ENCODE measurements around the gene FER.
"Not testable (repeated sequence)": the region's sequence is repeated elsewhere in the genome, so short reads cannot be mapped to it uniquely, and the experiment has no call there.

GRCh38 chr5:109052216-109052615 lies 304.5 kb downstream of the FER start:
- not testable (repeated sequence) for TF ChIP-seq ZNF770 (CRISPR knock-in tag; IDR thresholded peaks at IDR 0.05); ZNF431 (CRISPR knock-in tag; IDR thresholded peaks at IDR 0.05; ENCODE audit: borderline replicate concordance, low read depth); YY1 (IDR thresholded peaks at IDR 0.05; ENCODE audit: insufficient read depth, insufficient replicate concordance, low read depth, low read length); GZF1 (CRISPR knock-in tag; IDR thresholded peaks at IDR 0.05); CTCF (CRISPR knock-in tag; IDR thresholded peaks at IDR 0.05); KAT7 (CRISPR knock-in tag; IDR thresholded peaks at IDR 0.05; ENCODE audit: borderline replicate concordance); ZNF629 (CRISPR knock-in tag; conservative IDR thresholded peaks at IDR 0.05); FOXJ3 (CRISPR knock-in tag; IDR thresholded peaks at IDR 0.05; ENCODE audit: borderline replicate concordance); ZNF138 (CRISPR knock-in tag; IDR thresholded peaks at IDR 0.05; ENCODE audit: low read depth); EZH2 (conservative IDR thresholded peaks at IDR 0.05; ENCODE audit: low read depth, low read length); PLRG1 (conservative IDR thresholded peaks at IDR 0.05); HDAC2 (CRISPR knock-in tag; IDR thresholded peaks at IDR 0.05); ZNF224 (CRISPR knock-in tag; IDR thresholded peaks at IDR 0.05)

Measured in HepG2 (cell line).